ENCODE measurements around the gene NELL2. TPM values are rescaled to one million over a fixed set of nuclear protein-coding genes. Genes with fewer than 3 reads are reported as not detected.
A peak's percentile ranks its signal among the peaks of the same experiment; 100 is the strongest.
"Not testable (repeated sequence)": the region's sequence is repeated elsewhere in the genome, so short reads cannot be mapped to it uniquely, and the experiment has no call there.

Gene NELL2
- total RNA-seq, 1 experiment from 2014 or later = 9.2 TPM

GRCh38 chr12:44779766-44780165 lies 96.3 kb downstream of the NELL2 start:
- DNase-seq (ENCODE audit: low spot score) = no peak

GRCh38 chr12:44778863-44779262 lies 97.3 kb downstream of the NELL2 start:
- DNase-seq (ENCODE audit: low spot score) = no peak

- no peak for DNase-seq (ENCODE audit: low spot score)
These were observed 99.1 kb downstream of the NELL2 start for GRCh38 chr12:44777044-44777443.

GRCh38 chr12:44775901-44776300 lies 100.2 kb downstream of the NELL2 start:
- no peak for DNase-seq (ENCODE audit: low spot score)

- no peak for DNase-seq (ENCODE audit: low spot score)
These were observed 101.2 kb downstream of the NELL2 start for GRCh38 chr12:44774815-44775411.

- DNase-seq (ENCODE audit: low spot score) = no peak
These were observed 104.6 kb downstream of the NELL2 start for GRCh38 chr12:44771485-44772021.

- peak; percentile 18 for DNase-seq (ENCODE audit: low spot score)
These were observed 110.3 kb downstream of the NELL2 start for GRCh38 chr12:44765796-44766195.

- no peak for DNase-seq (ENCODE audit: low spot score)
These were observed 113.1 kb downstream of the NELL2 start for GRCh38 chr12:44763021-44763420.

- DNase-seq (ENCODE audit: low spot score) = no peak
These were observed 116.8 kb downstream of the NELL2 start for GRCh38 chr12:44759289-44759688.

GRCh38 chr12:44750468-44750867 lies 125.6 kb downstream of the NELL2 start:
- no peak for DNase-seq (ENCODE audit: low spot score)

GRCh38 chr12:44749566-44749965 lies 126.5 kb downstream of the NELL2 start:
- no peak for DNase-seq (ENCODE audit: low spot score)

GRCh38 chr12:44748950-44749468 lies 127.1 kb downstream of the NELL2 start:
- DNase-seq (ENCODE audit: low spot score) = no peak

GRCh38 chr12:44741292-44741980 lies 134.7 kb downstream of the NELL2 start:
- not testable (repeated sequence) for DNase-seq (ENCODE audit: low spot score)

GRCh38 chr12:44738051-44738450 lies 138.1 kb downstream of the NELL2 start:
- DNase-seq (ENCODE audit: low spot score) = no peak

- no peak for DNase-seq (ENCODE audit: low spot score)
These were observed 147.5 kb downstream of the NELL2 start for GRCh38 chr12:44728566-44728965.

- DNase-seq (ENCODE audit: low spot score) = no peak
These were observed 155.8 kb downstream of the NELL2 start for GRCh38 chr12:44720265-44720664.

- DNase-seq (ENCODE audit: low spot score) = peak; percentile 4
These were observed 158.5 kb downstream of the NELL2 start for GRCh38 chr12:44717612-44718011.

- DNase-seq (ENCODE audit: low spot score) = no peak
These were observed 159.4 kb downstream of the NELL2 start for GRCh38 chr12:44716711-44717110.

- DNase-seq (ENCODE audit: low spot score) = no peak
These were observed 164.4 kb downstream of the NELL2 start for GRCh38 chr12:44711736-44712135.

- peak; percentile 31 for DNase-seq (ENCODE audit: low spot score)
These were observed 166.9 kb downstream of the NELL2 start for GRCh38 chr12:44709166-44709565.

- DNase-seq (ENCODE audit: low spot score) = no peak
These were observed 167.9 kb downstream of the NELL2 start for GRCh38 chr12:44708218-44708617.

GRCh38 chr12:44703182-44703910 lies 172.8 kb downstream of the NELL2 start:
- DNase-seq (ENCODE audit: low spot score) = no peak
